ENCODE measurements around the gene PFKFB1. TPM values are rescaled to one million over a fixed set of nuclear protein-coding genes. Genes with fewer than 3 reads are reported as not detected.

Gene PFKFB1
- total RNA-seq, 1 experiment from 2014 or later: 0.42 TPM

DNA sequence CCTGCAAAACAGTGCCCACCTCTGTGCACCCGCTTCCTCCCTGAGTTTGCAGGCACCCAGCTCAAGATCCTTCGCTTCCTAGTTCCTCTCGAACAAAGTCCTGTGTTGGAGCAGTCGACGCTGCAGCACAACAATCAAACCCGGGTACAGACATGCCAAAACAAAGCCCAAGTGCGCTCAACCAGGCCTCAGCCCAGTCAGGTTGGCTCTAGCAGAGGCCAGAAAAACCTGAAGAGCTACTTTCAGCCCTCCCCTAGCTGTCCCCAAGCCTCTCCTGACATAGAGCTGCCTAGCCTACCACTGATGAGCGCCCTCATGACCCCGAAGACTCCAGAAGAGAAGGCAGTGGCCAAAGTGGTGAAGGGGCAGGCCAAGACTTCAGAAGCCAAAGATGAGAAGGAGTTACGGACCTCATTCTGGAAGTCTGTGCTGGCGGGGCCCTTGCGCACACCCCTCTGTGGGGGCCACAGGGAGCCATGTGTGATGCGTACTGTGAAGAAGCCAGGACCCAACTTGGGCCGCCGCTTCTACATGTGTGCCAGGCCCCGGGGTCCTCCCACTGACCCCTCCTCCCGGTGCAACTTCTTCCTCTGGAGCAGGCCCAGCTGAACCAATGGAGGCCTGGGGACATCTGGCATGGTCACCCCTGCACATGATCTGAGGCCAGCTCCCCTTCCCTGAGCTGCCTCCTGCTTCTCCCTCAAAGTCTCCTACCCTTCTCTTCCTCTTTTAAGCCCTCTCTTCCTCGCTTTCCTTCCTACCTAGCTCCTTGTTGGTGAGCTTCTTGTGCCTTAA lies 13.0 kb upstream of the PFKFB1 start:
- ChIA-PET POLR2A (no interaction called here), CTCF (no interaction called here)
- H3K4me3 Mint-ChIP-seq: no peak overlapping the region
- ATAC-seq (no peak), DNase-seq (ENCODE audit: low spot score) (no peak)
- H3K36me3 Mint-ChIP-seq: peaks cover 33% of the 10 kb centered on the region
- H3K27me3 Mint-ChIP-seq (ENCODE audit: low read depth): no peaks in the 10 kb centered on the region
- peak overlapping the region; percentile 63; the same call in 1 of the 2 replicates for H3K27ac Mint-ChIP-seq
- no peak for TF ChIP-seq NFATC4 (CRISPR knock-in tag; IDR thresholded peaks at IDR 0.05)
- no peaks in the 10 kb centered on the region for H3K4me1 Mint-ChIP-seq
- no peaks in the 10 kb centered on the region for H3K9me3 Mint-ChIP-seq

DNA sequence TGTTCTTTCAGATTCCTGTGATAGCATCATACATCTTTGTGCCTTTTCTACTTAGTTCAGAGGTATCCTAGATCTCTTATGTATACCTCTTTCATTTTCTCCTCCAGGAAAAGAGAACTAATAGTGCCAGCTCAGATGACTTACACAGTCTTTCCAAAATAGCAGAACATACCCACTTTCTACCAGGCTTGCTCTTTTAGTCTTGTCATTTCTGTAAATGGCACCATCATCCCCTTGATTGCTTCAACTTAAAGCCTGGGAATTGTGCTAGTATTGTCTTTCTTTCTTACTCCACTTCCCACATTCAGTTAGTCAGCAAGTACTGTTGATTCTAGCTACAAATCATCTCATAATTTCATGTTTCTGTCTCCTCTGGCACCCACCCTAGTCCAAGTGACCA lies 11.3 kb upstream of the PFKFB1 start:
- no peak for ATAC-seq
- Mint-ChIP-seq H3K4me1 (peaks cover 7% of the 10 kb centered on the region; the same call in 1 of the 2 replicates), H3K36me3 (peaks cover 33% of the 10 kb centered on the region), H3K4me3 (no peak overlapping the region), H3K27me3 (ENCODE audit: low read depth) (no peaks in the 10 kb centered on the region), H3K9me3 (no peaks in the 10 kb centered on the region), H3K27ac (no peak overlapping the region)
- ChIA-PET CTCF (no interaction called here), POLR2A (no interaction called here)
- no peak for DNase-seq (ENCODE audit: low spot score)
- no peak for TF ChIP-seq ZNF219 (CRISPR knock-in tag; IDR thresholded peaks at IDR 0.05; ENCODE audit: borderline replicate concordance)

DNA sequence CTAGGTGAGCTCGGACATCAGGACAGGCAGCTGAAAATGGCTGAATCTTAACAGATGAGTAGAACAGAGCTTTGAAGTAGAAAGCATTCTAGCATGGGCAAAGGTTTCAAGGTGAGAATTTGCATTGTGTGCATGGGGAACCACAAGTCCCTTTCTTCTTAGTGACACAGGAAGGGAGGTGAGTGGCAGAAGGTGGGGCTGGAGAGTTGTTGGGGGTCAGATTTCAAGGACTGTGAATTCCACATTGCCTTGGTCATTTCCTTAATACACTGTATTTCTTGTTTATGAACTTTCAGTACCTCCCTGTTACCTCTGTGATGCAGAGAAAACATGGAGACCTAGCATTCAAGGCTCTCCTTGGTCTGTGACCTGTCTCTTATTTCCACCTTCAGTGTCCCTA lies 10.2 kb upstream of the PFKFB1 start:
- H3K9me3 Mint-ChIP-seq: no peaks in the 10 kb centered on the region
- DNase-seq (ENCODE audit: low spot score) (no peak), ATAC-seq (no peak)
- TF ChIP-seq, protein P1, sequence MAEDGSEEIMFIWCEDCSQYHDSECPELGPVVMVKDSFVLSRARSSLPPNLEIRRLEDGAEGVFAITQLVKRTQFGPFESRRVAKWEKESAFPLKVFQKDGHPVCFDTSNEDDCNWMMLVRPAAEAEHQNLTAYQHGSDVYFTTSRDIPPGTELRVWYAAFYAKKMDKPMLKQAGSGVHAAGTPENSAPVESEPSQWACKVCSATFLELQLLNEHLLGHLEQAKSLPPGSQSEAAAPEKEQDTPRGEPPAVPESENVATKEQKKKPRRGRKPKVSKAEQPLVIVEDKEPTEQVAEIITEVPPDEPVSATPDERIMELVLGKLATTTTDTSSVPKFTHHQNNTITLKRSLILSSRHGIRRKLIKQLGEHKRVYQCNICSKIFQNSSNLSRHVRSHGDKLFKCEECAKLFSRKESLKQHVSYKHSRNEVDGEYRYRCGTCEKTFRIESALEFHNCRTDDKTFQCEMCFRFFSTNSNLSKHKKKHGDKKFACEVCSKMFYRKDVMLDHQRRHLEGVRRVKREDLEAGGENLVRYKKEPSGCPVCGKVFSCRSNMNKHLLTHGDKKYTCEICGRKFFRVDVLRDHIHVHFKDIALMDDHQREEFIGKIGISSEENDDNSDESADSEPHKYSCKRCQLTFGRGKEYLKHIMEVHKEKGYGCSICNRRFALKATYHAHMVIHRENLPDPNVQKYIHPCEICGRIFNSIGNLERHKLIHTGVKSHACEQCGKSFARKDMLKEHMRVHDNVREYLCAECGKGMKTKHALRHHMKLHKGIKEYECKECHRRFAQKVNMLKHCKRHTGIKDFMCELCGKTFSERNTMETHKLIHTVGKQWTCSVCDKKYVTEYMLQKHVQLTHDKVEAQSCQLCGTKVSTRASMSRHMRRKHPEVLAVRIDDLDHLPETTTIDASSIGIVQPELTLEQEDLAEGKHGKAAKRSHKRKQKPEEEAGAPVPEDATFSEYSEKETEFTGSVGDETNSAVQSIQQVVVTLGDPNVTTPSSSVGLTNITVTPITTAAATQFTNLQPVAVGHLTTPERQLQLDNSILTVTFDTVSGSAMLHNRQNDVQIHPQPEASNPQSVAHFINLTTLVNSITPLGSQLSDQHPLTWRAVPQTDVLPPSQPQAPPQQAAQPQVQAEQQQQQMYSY (CRISPR knock-in tag; IDR thresholded peaks at IDR 0.05): no peak
- TF ChIP-seq, protein P2, sequence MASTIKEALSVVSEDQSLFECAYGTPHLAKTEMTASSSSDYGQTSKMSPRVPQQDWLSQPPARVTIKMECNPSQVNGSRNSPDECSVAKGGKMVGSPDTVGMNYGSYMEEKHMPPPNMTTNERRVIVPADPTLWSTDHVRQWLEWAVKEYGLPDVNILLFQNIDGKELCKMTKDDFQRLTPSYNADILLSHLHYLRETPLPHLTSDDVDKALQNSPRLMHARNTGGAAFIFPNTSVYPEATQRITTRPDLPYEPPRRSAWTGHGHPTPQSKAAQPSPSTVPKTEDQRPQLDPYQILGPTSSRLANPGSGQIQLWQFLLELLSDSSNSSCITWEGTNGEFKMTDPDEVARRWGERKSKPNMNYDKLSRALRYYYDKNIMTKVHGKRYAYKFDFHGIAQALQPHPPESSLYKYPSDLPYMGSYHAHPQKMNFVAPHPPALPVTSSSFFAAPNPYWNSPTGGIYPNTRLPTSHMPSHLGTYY (CRISPR knock-in tag; IDR thresholded peaks at IDR 0.05): no peak
- TF ChIP-seq GABPB1 (CRISPR knock-in tag; IDR thresholded peaks at IDR 0.05): no peak
- H3K27me3 Mint-ChIP-seq (ENCODE audit: low read depth): no peaks in the 10 kb centered on the region
- H3K4me3 Mint-ChIP-seq: no peak overlapping the region
- ChIA-PET POLR2A (no interaction called here), CTCF (no interaction called here)
- no peak overlapping the region for H3K27ac Mint-ChIP-seq
- H3K36me3 Mint-ChIP-seq: peaks cover 33% of the 10 kb centered on the region
- peaks cover 7% of the 10 kb centered on the region for H3K4me1 Mint-ChIP-seq

DNA sequence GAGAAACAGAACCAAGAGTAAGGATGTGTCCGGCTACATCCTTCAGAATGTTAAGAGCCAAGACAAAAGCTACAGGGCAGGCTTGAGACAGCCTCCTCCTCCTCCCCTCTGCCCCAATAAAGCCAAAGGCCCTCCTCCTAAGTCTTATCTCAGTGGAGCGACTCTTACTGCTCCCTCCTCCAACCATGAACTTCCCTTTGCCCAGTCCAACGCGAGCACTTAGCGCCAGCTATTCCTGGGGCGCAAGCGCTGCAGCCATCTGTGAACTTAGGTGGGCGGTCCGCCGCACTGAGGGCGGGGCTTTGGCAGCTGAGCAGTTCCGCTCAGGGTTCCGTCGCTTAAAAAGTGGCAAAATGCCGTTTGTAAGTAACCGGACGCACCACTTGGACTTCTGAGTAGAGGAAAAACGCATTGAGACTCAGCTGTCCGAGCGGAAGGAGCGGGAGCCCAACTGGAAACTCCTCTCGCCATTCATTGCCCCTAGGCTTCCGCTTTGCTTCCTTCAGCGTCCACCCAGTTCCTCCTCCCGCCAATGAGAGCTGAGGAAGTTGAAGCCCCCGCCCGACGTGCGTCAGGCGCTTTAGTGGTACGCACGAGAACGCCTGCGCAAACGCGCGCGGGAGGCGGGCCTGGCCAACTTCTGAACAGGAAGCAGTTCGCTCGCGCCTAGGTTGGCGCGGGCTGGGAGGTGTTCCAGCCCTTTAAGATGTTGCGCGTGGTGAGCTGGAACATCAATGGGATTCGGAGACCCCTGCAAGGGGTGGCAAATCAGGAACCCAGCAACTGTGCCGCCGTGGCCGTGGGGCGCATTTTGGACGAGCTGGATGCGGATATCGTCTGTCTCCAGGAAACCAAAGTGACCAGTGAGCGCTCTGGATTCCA lies 6.0 kb upstream of the PFKFB1 start, which contains the start of gene APEX2:
Gene APEX2, plus strand, starts transcription at position 647 of the 882 bp plus-strand sequence. Its CDS starts 60 bp downstream, at position 707.
- no peak; the same call in 1 of the 2 replicates for TF ChIP-seq FOXK1 (CRISPR knock-in tag; IDR thresholded peaks at IDR 0.05)
- TF ChIP-seq SOX15 (CRISPR knock-in tag; IDR thresholded peaks at IDR 0.05): no peak
- TF ChIP-seq, protein P3, sequence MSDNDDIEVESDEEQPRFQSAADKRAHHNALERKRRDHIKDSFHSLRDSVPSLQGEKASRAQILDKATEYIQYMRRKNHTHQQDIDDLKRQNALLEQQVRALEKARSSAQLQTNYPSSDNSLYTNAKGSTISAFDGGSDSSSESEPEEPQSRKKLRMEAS (CRISPR knock-in tag; IDR thresholded peaks at IDR 0.05): no peak
- TF ChIP-seq, protein P4, sequence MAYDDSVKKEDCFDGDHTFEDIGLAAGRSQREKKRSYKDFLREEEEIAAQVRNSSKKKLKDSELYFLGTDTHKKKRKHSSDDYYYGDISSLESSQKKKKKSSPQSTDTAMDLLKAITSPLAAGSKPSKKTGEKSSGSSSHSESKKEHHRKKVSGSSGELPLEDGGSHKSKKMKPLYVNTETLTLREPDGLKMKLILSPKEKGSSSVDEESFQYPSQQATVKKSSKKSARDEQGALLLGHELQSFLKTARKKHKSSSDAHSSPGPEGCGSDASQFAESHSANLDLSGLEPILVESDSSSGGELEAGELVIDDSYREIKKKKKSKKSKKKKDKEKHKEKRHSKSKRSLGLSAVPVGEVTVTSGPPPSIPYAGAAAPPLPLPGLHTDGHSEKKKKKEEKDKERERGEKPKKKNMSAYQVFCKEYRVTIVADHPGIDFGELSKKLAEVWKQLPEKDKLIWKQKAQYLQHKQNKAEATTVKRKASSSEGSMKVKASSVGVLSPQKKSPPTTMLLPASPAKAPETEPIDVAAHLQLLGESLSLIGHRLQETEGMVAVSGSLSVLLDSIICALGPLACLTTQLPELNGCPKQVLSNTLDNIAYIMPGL (CRISPR knock-in tag; IDR thresholded peaks at IDR 0.05): no peak
- Mint-ChIP-seq H3K36me3 (peaks cover 15% of the 10 kb centered on the region), H3K9me3 (no peaks in the 10 kb centered on the region), H3K27me3 (ENCODE audit: low read depth) (peaks cover 6% of the 10 kb centered on the region), H3K4me1 (peaks cover 9% of the 10 kb centered on the region), H3K27ac (peak within 1 kb of the TSS; percentile 89), H3K4me3 (peak within 1 kb of the TSS; percentile 96)
- peak; percentile 95 for ATAC-seq
- POLR2A ChIA-PET: interaction anchor here (0.7 to 1.7 kb wide), 5 partner anchors 9 to 361 kb away, joined by 3 to 9 read pairs (median 4); no protein-coding TSS in a partner anchor
- CTCF ChIA-PET: interaction anchor here (0.7 to 2.6 kb wide), 5 partner anchors 9 to 360 kb away, joined by 3 to 7 read pairs (median 4); partner anchors contain the start of gene TRO
- DNase-seq (ENCODE audit: low spot score): peak; percentile 81
